ENCODE data around the gene CNTN6. TPM values are rescaled to one million over a fixed set of nuclear protein-coding genes. Genes with fewer than 3 reads are reported as not detected.

CNTN6 gene
- total RNA-seq, 1 experiment from 2014 or later: not detected

- ChIA-PET CTCF (no interaction called here), POLR2A (no interaction called here)
- Histone ChIP-seq H3K27ac (ENCODE audit: low read length) (no peak overlapping the region), H3K4me1 (ENCODE audit: control insufficient read depth, insufficient read depth, low read length) (no peaks in the 10 kb centered on the region), H3K27me3 (ENCODE audit: control insufficient read depth, insufficient read depth, low read length) (no peaks in the 10 kb centered on the region), H3K9me3 (ENCODE audit: control insufficient read depth, insufficient read depth, low read depth, low read length) (no peaks in the 10 kb centered on the region), H3K36me3 (ENCODE audit: control insufficient read depth, insufficient read depth, low read length) (no peaks in the 10 kb centered on the region), H3K4me3 (ENCODE audit: low read depth in 2 of 2, low read length in 2 of 2) (no peak overlapping the region)
- BruUV-seq (replicated peaks): no TSS peak
- intact Hi-C loops (cut with micrococcal nuclease; ENCODE audit: unreplicated experiment): no loop called here
- TF ChIP-seq REST (IDR thresholded peaks at IDR 0.05; ENCODE audit: insufficient read depth in 1 of 2, low read depth in 2 of 2, low read length in 1 of 2): no peak
- DNase-seq (ENCODE audit: low read depth, low spot score) (no peak), ATAC-seq (no peak)
- in situ Hi-C loops (cut with HindIII; ENCODE audit: low pct_unique_long_range_greater_than_20kb, low sequenced_read_pairs): no loop called here
These were observed 138.1 kb downstream of the CNTN6 start for GRCh38 chr3:1230920-1231319.

- no peak for DNase-seq (ENCODE audit: low read depth, low spot score)
- in situ Hi-C loops (cut with HindIII; ENCODE audit: low pct_unique_long_range_greater_than_20kb, low sequenced_read_pairs) (no loop called here), intact Hi-C loops (cut with micrococcal nuclease; ENCODE audit: unreplicated experiment) (no loop called here)
- no TSS peak for BruUV-seq (replicated peaks)
- Histone ChIP-seq H3K4me1 (ENCODE audit: control insufficient read depth, insufficient read depth, low read length) (no peaks in the 10 kb centered on the region), H3K36me3 (ENCODE audit: control insufficient read depth, insufficient read depth, low read length) (no peaks in the 10 kb centered on the region), H3K27ac (ENCODE audit: low read length) (no peak overlapping the region), H3K27me3 (ENCODE audit: control insufficient read depth, insufficient read depth, low read length) (no peaks in the 10 kb centered on the region), H3K9me3 (ENCODE audit: control insufficient read depth, insufficient read depth, low read depth, low read length) (no peaks in the 10 kb centered on the region), H3K4me3 (ENCODE audit: low read depth in 2 of 2, low read length in 2 of 2) (no peak overlapping the region)
- ChIA-PET POLR2A (no interaction called here), CTCF (no interaction called here)
- no peak for ATAC-seq
- TF ChIP-seq SIN3A (IDR thresholded peaks at IDR 0.05; ENCODE audit: borderline replicate concordance, insufficient read depth, low read depth, low read length): no peak
- TF ChIP-seq TCF7L2 (IDR thresholded peaks at IDR 0.05; ENCODE audit: low read depth, low read length): no peak
These were observed 139.5 kb downstream of the CNTN6 start for GRCh38 chr3:1232276-1232675.

DNA sequence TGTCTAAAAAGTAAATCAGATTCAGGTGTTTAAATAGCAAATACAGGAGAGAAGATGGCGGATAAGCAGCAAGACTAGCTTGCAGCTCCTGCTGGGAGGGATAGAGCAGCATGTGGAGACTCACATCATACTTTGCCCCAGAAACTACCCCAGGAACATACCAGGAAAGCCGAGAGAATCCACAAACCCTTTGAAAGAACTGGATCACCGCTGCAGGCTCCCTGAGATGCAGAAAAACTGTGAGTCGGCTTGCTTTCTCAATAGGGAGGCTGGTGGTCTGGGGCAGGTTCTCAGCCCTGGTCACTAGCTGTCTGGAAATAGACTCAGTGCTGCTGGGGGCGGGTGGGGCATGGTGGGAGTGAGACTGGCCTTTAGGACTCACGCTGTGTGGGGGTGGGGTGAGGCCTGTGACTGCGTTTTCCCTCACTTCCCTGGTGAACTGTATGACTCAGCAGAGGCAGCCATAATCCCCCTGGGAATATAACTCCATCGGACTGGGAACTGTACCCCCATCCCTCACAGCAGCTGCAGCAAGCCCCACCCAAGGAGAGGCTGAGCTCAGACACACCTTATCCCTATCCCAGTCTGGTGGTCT is 142.8 kb downstream of the CNTN6 start:
- Histone ChIP-seq H3K27me3 (ENCODE audit: control insufficient read depth, insufficient read depth, low read length) (no peaks in the 10 kb centered on the region), H3K4me3 (ENCODE audit: low read depth in 2 of 2, low read length in 2 of 2) (no peak overlapping the region), H3K36me3 (ENCODE audit: control insufficient read depth, insufficient read depth, low read length) (no peaks in the 10 kb centered on the region), H3K9me3 (ENCODE audit: control insufficient read depth, insufficient read depth, low read depth, low read length) (no peaks in the 10 kb centered on the region), H3K4me1 (ENCODE audit: control insufficient read depth, insufficient read depth, low read length) (no peaks in the 10 kb centered on the region), H3K27ac (ENCODE audit: low read length) (no peak overlapping the region)
- TF ChIP-seq TCF7L2 (IDR thresholded peaks at IDR 0.05; ENCODE audit: low read depth, low read length) (no peak), POLR2AphosphoS5 (IDR thresholded peaks at IDR 0.05; ENCODE audit: low read depth, low read length) (no peak), REST (IDR thresholded peaks at IDR 0.05; ENCODE audit: insufficient read depth in 1 of 2, low read depth in 2 of 2, low read length in 1 of 2) (no peak), SIN3A (IDR thresholded peaks at IDR 0.05; ENCODE audit: borderline replicate concordance, insufficient read depth, low read depth, low read length) (no peak)
- TF ChIP-seq, protein P1, sequence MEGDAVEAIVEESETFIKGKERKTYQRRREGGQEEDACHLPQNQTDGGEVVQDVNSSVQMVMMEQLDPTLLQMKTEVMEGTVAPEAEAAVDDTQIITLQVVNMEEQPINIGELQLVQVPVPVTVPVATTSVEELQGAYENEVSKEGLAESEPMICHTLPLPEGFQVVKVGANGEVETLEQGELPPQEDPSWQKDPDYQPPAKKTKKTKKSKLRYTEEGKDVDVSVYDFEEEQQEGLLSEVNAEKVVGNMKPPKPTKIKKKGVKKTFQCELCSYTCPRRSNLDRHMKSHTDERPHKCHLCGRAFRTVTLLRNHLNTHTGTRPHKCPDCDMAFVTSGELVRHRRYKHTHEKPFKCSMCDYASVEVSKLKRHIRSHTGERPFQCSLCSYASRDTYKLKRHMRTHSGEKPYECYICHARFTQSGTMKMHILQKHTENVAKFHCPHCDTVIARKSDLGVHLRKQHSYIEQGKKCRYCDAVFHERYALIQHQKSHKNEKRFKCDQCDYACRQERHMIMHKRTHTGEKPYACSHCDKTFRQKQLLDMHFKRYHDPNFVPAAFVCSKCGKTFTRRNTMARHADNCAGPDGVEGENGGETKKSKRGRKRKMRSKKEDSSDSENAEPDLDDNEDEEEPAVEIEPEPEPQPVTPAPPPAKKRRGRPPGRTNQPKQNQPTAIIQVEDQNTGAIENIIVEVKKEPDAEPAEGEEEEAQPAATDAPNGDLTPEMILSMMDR (IDR thresholded peaks at IDR 0.05): no peak
- ChIA-PET CTCF (no interaction called here), POLR2A (no interaction called here)
- intact Hi-C loops (cut with micrococcal nuclease; ENCODE audit: unreplicated experiment) (no loop called here), in situ Hi-C loops (cut with HindIII; ENCODE audit: low pct_unique_long_range_greater_than_20kb, low sequenced_read_pairs) (no loop called here)
- DNase-seq (ENCODE audit: low read depth, low spot score) (no peak), ATAC-seq (no peak)
- BruUV-seq (replicated peaks): no TSS peak

Data from Panc1 (cell line).